Measurements from ENCODE around the gene CEL. TPM values are rescaled to one million over a fixed set of nuclear protein-coding genes. Genes with fewer than 3 reads are reported as not detected.
"Not testable (repeated sequence)": the region's sequence is repeated elsewhere in the genome, so short reads cannot be mapped to it uniquely, and the experiment has no call there.

Gene CEL
- 1 to 10 TPM; 1.2 to 4.2 TPM for total RNA-seq

DNA sequence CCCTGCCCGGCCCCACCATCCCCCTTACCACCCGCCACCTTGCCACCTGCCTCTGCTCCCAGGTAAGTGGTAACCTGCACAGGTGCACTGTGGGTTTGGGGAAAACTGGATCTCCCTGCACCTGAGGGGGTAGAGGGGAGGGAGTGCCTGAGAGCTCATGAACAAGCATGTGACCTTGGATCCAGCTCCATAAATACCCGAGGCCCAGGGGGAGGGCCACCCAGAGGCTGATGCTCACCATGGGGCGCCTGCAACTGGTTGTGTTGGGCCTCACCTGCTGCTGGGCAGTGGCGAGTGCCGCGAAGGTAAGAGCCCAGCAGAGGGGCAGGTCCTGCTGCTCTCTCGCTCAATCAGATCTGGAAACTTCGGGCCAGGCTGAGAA is at the start of gene CEL:
Gene CEL (plus strand): TSS at position 218 of the 382 bp plus-strand sequence. CDS start 22 bp downstream, at position 240.
- H3K36me3 Mint-ChIP-seq (ENCODE audit: low read depth); H3K27ac Mint-ChIP-seq; ATAC-seq (replicated peaks); H3K9me3 Mint-ChIP-seq; H3K4me3 Mint-ChIP-seq; H3K27me3 Mint-ChIP-seq: not testable (repeated sequence)
- peaks cover 16% of the 10 kb centered on the region for H3K4me1 Mint-ChIP-seq

DNA sequence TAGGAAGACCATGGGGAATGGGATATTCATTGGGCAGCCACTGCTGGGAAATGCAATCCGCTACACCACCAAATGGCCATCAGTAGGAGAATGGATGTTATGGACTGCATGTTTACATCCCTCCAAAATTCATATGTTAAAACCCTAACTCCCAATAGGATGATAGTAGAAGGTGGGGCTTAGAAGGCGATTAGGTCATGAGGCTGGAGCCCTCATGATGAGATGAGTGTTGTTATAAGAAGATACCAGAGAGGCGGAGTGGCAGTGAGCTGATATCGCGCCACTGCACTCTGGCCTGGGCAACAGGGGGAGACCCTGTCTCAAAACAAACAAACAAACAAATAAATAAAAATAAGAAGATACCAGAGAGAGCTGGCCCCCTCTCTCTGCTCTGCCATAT is 47.1 kb upstream of the CEL start:
- ATAC-seq (replicated peaks) = no peak
- Mint-ChIP-seq H3K4me3 (no peak overlapping the region), H3K27ac (no peak overlapping the region), H3K27me3 (peaks cover 12% of the 10 kb centered on the region), H3K9me3 (peaks cover 4% of the 10 kb centered on the region), H3K36me3 (ENCODE audit: low read depth) (no peaks in the 10 kb centered on the region), H3K4me1 (no peaks in the 10 kb centered on the region)

- H3K4me1 Mint-ChIP-seq = peaks cover 13% of the 10 kb centered on the region
- H3K36me3 Mint-ChIP-seq (ENCODE audit: low read depth) = no peaks in the 10 kb centered on the region
- peak overlapping the region; percentile 89 for H3K27ac Mint-ChIP-seq
- H3K27me3 Mint-ChIP-seq = no peaks in the 10 kb centered on the region
- H3K9me3 Mint-ChIP-seq = no peaks in the 10 kb centered on the region
- H3K4me3 Mint-ChIP-seq = peak overlapping the region; percentile 79
- ATAC-seq (replicated peaks) = peak; percentile 91
Observed at GRCh38 chr9:133023117-133023890, 38.5 kb upstream of the CEL start.

- peaks cover 13% of the 10 kb centered on the region for H3K36me3 Mint-ChIP-seq (ENCODE audit: low read depth)
- ATAC-seq (replicated peaks) = no peak
- H3K27me3 Mint-ChIP-seq = no peaks in the 10 kb centered on the region
- H3K4me1 Mint-ChIP-seq = peaks cover 14% of the 10 kb centered on the region
- H3K27ac Mint-ChIP-seq = no peak overlapping the region
- H3K9me3 Mint-ChIP-seq = no peaks in the 10 kb centered on the region
- H3K4me3 Mint-ChIP-seq = no peak overlapping the region
Observed at GRCh38 chr9:133026426-133026825, 35.4 kb upstream of the CEL start.

DNA sequence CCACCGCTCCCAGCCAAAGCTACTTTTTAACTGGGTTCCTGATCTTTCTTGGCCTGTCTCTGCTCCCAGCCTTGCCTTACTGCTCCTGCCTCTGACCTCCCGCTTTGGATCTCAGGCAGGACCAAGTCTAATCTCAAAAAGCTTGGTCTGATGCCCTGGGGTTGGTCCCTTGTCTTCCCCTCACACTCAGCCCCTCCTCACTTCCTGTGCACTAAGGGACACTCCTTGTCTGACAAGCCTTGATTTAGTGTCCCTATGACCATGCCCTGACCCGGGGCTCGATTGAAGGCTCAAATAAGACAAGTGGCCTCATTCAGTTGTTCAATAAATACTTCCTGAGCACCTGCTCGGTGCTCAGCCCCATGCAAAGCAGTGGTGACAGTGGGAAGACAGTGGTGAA is 34.6 kb upstream of the CEL start:
- no peaks in the 10 kb centered on the region for H3K27me3 Mint-ChIP-seq
- H3K36me3 Mint-ChIP-seq (ENCODE audit: low read depth) = peaks cover 20% of the 10 kb centered on the region
- H3K27ac Mint-ChIP-seq = no peak overlapping the region
- ATAC-seq (replicated peaks) = no peak
- H3K4me3 Mint-ChIP-seq = no peak overlapping the region
- H3K4me1 Mint-ChIP-seq = peaks cover 20% of the 10 kb centered on the region
- H3K9me3 Mint-ChIP-seq = no peaks in the 10 kb centered on the region

DNA sequence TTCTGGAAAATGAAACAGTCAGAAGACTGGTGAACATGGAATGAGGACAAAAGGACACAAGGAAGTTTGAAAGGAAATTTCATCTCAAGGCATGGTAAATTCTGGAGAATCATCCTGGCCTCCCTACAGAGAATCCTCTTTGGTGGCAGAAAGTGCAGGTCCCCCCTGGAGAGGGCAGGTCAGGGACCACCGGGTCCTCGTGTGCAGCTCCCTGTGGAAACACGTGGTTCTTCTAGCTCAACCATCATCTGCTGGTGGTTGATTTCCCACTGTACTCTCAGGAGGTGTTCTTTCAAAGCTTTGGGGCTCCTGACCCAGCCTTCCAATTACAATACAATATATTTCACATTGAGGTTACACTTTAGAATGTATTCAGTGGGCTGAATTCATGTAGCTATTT is 33.6 kb upstream of the CEL start:
- Mint-ChIP-seq H3K4me1 (peaks cover 25% of the 10 kb centered on the region), H3K9me3 (no peaks in the 10 kb centered on the region), H3K36me3 (ENCODE audit: low read depth) (peaks cover 31% of the 10 kb centered on the region), H3K4me3 (peak overlapping the region; percentile 19), H3K27me3 (no peaks in the 10 kb centered on the region), H3K27ac (no peak overlapping the region)
- no peak for ATAC-seq (replicated peaks)

- Mint-ChIP-seq H3K4me3 (peak overlapping the region; percentile 95), H3K36me3 (ENCODE audit: low read depth) (peaks cover 31% of the 10 kb centered on the region), H3K27me3 (no peaks in the 10 kb centered on the region), H3K9me3 (no peaks in the 10 kb centered on the region), H3K4me1 (peaks cover 25% of the 10 kb centered on the region), H3K27ac (peak overlapping the region; percentile 96)
- peak; percentile 14 for ATAC-seq (replicated peaks)
Observed at GRCh38 chr9:133029994-133030316, 31.8 kb upstream of the CEL start.

- no peaks in the 10 kb centered on the region for H3K27me3 Mint-ChIP-seq
- H3K4me1 Mint-ChIP-seq = peaks cover 25% of the 10 kb centered on the region
- peak; percentile 97 for ATAC-seq (replicated peaks)
- H3K4me3 Mint-ChIP-seq = peak within 1 kb of the TSS; percentile 95
- no peaks in the 10 kb centered on the region for H3K9me3 Mint-ChIP-seq
- H3K27ac Mint-ChIP-seq = peak within 1 kb of the TSS; percentile 96
- peaks cover 31% of the 10 kb centered on the region for H3K36me3 Mint-ChIP-seq (ENCODE audit: low read depth)
Observed at GRCh38 chr9:133030317-133031129, 31.3 kb upstream of the CEL start, which contains the start of gene GTF3C5. Gene GTF3C5 (plus strand): TSS chr9:133030997. CDS start chr9:133031012, 15 bp downstream.

DNA sequence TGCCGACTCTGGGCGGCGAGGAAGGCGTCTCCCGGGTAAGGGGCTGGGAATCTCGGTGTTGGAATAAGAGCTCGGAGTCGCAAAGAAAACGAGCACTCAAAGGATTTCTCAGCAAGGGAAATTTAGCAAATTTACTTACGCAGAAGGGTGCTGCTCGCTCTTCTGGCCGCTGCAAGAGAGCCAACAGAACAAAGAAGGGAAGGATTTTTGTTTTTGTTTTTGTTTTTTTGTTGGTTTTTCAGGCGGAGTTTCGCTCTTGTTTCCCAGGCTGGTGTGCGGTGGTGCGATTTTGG is 30.7 kb upstream of the CEL start:
- H3K4me3 Mint-ChIP-seq = peak overlapping the region; percentile 95

DNA sequence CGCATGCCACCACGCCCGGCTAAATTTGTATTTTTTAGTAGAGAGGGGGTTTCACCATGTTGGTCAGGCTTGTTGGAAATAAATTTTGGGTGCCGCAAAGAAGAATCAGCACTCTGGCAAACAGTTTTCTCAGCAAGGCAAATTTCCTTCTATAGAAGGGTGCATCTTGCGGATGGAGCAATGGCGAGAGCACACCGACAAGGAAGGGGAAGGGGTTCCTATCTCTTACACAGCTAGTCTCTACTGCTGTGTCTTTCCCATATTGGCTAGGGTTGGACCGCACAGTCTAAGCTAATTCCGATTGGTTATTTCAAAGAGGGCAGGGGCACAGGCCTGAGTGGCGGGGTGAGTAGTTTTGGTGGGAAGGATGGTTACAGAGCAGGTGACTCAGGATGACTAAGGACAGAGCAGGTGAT is 30.3 kb upstream of the CEL start:
- ATAC-seq (replicated peaks) = peak; percentile 25
- Mint-ChIP-seq H3K27ac (peak overlapping the region; percentile 96), H3K36me3 (ENCODE audit: low read depth) (peaks cover 31% of the 10 kb centered on the region), H3K4me1 (peaks cover 25% of the 10 kb centered on the region), H3K9me3 (no peaks in the 10 kb centered on the region), H3K4me3 (peak overlapping the region; percentile 95), H3K27me3 (no peaks in the 10 kb centered on the region)

More for the DNA sequence above, 30.7 kb upstream of the CEL start:
- ATAC-seq (replicated peaks) = no peak
- Mint-ChIP-seq H3K9me3 (no peaks in the 10 kb centered on the region), H3K36me3 (ENCODE audit: low read depth) (peaks cover 31% of the 10 kb centered on the region), H3K4me1 (peaks cover 25% of the 10 kb centered on the region), H3K27me3 (no peaks in the 10 kb centered on the region), H3K27ac (peak overlapping the region; percentile 96)

- Mint-ChIP-seq H3K27me3 (no peaks in the 10 kb centered on the region), H3K36me3 (ENCODE audit: low read depth) (peaks cover 37% of the 10 kb centered on the region), H3K4me1 (peaks cover 23% of the 10 kb centered on the region), H3K4me3 (peak overlapping the region; percentile 95), H3K9me3 (no peaks in the 10 kb centered on the region), H3K27ac (peak overlapping the region; percentile 96)
- ATAC-seq (replicated peaks) = no peak
Observed at GRCh38 chr9:133032171-133032570, 29.6 kb upstream of the CEL start.

DNA sequence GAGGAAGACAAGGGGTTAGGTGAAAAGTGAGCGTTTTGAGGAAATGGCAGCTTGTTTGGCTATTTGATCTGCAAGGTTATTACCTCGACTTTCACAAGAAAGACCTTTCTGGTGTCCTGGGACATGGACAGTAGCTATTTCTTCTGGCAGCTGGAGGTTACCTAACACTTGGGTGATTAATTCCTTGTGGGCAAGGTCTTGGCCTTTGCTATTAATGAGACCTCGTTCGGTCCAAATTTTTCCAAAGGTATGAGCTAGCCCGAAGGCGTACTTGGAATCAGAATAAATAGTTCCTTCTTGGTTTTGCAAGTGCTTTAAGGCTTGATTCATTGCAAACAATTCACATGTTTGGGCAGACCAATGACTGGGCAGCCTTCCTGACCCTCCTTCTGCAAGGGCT is 26.1 kb upstream of the CEL start:
- Mint-ChIP-seq H3K27ac (no peak overlapping the region), H3K27me3 (no peaks in the 10 kb centered on the region), H3K4me1 (peaks cover 22% of the 10 kb centered on the region), H3K36me3 (ENCODE audit: low read depth) (peaks cover 40% of the 10 kb centered on the region), H3K4me3 (no peak overlapping the region), H3K9me3 (no peaks in the 10 kb centered on the region)
- no peak for ATAC-seq (replicated peaks)

DNA sequence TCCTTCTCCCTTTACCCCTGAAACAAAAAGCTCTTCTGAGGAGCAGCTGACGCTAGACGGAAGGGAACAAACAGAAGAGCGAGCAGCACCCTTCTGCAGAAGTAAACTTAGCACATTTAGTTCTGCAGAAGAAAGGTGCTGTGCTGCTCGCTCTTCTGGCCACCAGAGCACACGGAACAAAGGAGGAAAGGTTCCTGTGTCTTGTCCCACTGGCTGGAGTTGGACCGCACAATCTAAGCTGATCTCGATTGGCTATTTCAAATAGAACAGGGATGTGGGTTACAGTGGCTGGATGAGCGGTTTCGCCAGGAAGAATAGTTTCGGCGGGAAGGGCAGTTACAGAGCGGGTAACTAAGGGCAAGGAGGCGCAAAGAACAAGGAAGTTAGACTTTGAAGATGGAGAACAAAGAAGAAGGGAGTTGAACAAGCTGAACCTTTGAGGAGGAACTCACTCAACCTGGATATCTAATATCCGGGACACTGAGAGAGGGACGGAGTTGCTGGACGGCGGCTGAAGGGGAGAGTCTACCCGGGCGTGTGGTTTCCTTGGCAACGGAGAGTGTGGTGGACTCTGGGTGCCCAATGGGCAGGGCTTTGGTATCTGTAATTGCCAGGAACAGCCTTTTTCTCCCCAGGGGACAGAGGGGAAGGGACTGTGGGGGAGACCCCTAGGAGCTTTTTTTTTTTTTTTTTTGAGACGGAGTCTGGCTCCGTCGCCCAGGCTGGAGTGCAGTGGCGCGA is 23.8 kb upstream of the CEL start:
- ATAC-seq (replicated peaks) = no peak
- H3K36me3 Mint-ChIP-seq (ENCODE audit: low read depth) = peaks cover 38% of the 10 kb centered on the region
- no peaks in the 10 kb centered on the region for H3K27me3 Mint-ChIP-seq
- no peaks in the 10 kb centered on the region for H3K9me3 Mint-ChIP-seq
- no peak overlapping the region for H3K4me3 Mint-ChIP-seq
- no peak overlapping the region for H3K27ac Mint-ChIP-seq
- peaks cover 6% of the 10 kb centered on the region for H3K4me1 Mint-ChIP-seq

DNA sequence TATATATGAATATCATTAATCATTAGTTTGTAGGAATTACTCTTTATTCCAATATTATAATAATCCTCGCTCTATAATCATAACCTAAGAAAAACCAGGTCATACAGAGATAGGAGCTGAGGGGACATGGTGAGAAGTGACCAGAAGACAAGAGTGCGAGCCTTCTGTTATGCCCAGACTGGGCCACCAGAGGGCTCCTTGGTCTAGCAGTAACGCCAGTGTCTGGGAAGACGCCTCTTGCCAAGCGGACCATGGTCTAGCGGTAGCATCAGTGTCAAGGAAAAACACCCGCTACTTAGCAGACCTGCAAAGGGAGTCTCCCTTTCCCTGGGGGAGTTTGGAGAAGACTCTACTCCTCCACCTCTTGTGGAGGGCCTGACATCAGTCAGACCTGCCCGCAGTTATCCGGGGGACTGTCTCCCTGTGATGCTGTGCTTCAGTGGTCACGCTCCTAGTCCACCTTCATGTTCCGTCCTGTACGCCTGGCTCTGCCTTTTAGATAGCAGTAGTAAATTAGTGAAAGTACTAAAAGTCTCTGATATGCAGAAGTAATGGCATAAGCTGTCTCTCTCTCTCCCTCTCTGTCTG is 20.8 kb upstream of the CEL start:
- H3K4me3 Mint-ChIP-seq; H3K27me3 Mint-ChIP-seq; H3K27ac Mint-ChIP-seq; H3K9me3 Mint-ChIP-seq; ATAC-seq (replicated peaks): not testable (repeated sequence)
- Mint-ChIP-seq H3K36me3 (ENCODE audit: low read depth) (peaks cover 66% of the 10 kb centered on the region), H3K4me1 (peaks cover 10% of the 10 kb centered on the region)

Data from activated T-helper 17 cell treated with anti-CD3 and anti-CD28 coated beads, Interleukin-2, amount 50 U/mL, for 72 hours (primary cell).